Smooth muscle cell of bladder (primary cell): ENCODE data around the gene ARL2. TPM values are rescaled to one million over a fixed set of nuclear protein-coding genes. Genes with fewer than 3 reads are reported as not detected.

Source experiments
- total RNA-seq: library from RNA; depleted of rRNA; stranded (reverse); fragments of >200 nt; gene quantifications from 2 replicates; pipeline ENCODE4 v1.2.3, GENCODE V29; 2014

ARL2 gene
- 77.1 and 85.5 TPM in 2 replicates for total RNA-seq

GRCh38 chr11:65013888-65014725, at the start of gene ARL2:
Gene ARL2, plus strand, starts transcription at chr11:65014160. Its CDS starts 48 bp downstream, at chr11:65014208.

DNA sequence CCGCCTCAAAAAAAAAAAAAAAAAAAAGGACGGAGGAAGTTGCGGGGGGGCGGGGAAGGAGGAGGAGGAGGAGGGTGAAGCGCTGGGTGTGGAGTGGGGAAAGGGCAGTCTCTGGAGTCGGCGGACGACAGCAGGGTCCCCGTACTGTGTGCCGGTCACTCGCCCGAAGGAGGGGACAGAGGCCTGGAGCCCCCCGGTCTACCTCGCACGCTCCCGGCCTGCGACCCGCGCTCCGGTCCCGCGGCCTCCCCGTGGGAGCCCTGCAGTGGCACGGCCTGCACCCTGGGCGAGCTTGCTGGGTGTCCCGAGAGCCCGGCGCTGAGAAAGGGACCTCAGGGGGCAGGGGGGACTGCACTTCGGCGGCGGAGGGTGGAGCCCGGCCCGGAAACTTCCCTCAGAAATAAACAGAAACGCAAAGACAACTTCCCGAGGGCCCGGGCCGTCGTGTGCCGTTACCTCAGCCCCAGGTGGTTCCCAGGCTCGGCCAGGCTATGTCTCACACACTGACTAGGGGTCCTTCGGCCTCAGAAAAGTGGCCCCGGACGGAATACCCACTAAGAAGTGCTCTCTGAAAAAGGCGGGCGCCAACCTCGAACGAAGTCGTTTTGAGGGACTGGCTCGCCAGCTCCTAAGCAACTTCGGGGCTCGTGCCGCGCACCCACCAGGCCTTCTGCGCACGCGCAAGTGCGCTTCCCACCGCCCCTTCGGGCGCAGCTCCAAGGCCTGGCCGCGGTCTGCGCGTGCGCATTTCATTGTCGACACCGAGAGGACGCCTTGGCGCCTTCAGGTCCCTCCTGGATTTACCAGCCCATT, 42.3 kb upstream of the ARL2 start, which contains the start of gene MAJIN:
TSS of gene MAJIN (minus strand) at position 688 of the 813 bp plus-strand sequence. CDS start 12,703 bp downstream, outside the sequence.

GRCh38 chr11:64996710-64997380, 17.1 kb upstream of the ARL2 start, which contains the start of gene BATF2:
Gene BATF2, minus strand, starts transcription at chr11:64996971. Its CDS starts 57 bp downstream, at chr11:64996914.

DNA sequence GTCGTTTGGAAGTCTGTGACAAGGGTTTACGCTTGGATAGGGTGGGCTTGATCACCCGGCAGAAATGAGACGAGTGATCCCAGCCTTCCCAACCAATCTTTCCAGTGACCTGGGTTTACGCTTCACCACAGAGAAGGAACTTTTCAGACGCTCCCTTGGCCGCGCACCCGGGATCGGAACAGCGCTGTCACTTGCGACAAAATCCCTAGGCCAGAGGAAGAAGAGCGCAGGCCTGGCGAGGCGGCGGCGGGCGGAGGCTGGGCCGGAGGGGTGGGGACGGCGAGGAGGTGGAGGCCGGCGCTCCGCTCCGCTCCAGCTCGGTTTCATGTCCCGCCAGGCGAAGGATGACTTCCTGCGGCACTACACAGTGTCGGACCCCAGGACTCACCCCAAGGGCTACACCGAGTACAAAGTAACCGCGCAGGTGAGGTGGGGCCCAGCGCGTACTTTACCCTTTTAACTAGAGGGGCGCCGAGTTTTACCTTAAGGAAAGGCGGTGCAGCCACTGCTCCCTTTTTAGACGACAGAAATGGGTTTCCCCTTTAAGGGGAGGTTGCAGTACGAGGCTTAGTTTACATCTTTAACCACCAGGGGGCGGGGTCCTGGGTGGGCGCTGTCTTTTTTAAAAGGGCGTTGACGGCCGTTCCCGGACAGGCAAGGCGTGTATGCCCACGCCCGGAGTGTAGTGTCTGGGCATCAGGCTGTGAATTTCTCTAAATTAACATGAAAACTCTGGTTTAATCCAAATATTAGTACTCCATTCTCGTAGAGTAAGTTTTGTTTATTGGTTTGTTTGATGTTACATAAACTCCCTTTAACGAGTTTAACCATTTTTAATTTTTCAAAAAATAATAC, 13.5 kb downstream of the ARL2 start, which contains the start of gene SNX15:
TSS of gene SNX15 (plus strand) at position 227 of the 855 bp plus-strand sequence. CDS start at position 326, 99 bp downstream.

GRCh38 chr11:65040847-65041622, 27.1 kb downstream of the ARL2 start, which contains the start of gene SAC3D1:
Gene SAC3D1, plus strand, starts transcription at chr11:65041210. Its CDS starts 83 bp downstream, at chr11:65041293.

DNA sequence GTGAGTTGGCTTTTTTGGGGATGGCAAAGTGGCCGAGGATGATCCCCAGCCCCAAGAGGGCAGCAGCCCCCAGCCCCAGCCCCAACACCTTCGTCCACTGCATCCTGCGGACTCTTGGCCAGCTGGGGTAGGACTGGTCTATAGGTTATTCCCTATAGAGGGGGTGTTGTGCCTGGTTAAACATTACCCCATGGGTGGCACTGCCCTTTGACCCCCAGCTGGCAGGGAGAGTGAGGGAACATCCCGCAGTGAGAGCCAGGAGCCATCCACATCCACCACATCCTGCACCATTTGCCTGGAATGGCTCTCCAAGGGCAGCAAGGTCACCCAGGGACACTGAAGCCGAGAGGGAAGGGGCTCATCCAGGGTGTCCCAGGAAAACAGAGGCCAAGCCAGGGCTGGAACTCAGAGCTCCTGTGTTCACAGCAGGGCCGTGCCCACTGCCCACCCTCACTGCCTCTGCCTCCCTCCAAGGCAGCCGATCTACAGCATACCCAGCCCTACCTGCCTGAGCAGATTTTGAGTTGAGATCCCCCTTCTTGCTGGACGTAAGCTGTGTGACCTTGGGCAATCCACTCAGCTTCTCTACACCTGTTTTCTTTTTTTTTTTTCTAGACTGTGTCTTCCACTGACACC, 44.6 kb downstream of the ARL2 start, which contains the start of gene NAALADL1:
TSS of gene NAALADL1 (minus strand) at position 135 of the 636 bp plus-strand sequence. CDS start at position 103, 32 bp downstream.

Other genes with a start within 250 kb of the ARL2 start
- 49.1 and 65.5 TPM in 2 replicates for gene SF1, start 235.6 kb upstream of the ARL2 start, total RNA-seq
- gene MAP4K2, start 210.9 kb upstream of the ARL2 start, total RNA-seq = 5.4 and 10.1 TPM in 2 replicates
- gene MEN1, start 203.6 kb upstream of the ARL2 start, total RNA-seq = 8.0 and 14.0 TPM in 2 replicates
- under 0.01 TPM in 2 replicates for gene CDC42BPG, start 169.5 kb upstream of the ARL2 start, total RNA-seq
- gene EHD1, start 135.5 kb upstream of the ARL2 start, total RNA-seq = 48.1 and 54.9 TPM in 2 replicates
- 6.5 and 8.0 TPM in 2 replicates for gene ATG2A, start 97.0 kb upstream of the ARL2 start, total RNA-seq
- 6.7 and 11.2 TPM in 2 replicates for gene PPP2R5B, start 89.5 kb upstream of the ARL2 start, total RNA-seq
- not detected in 2 replicates for gene GPHA2, start 78.3 kb upstream of the ARL2 start, total RNA-seq
- not detected in 2 replicates for gene MAJIN, start 42.1 kb upstream of the ARL2 start, total RNA-seq
- gene BATF2, start 17.2 kb upstream of the ARL2 start, total RNA-seq = 0.37 and 0.71 TPM in 2 replicates
- gene SNX15, start 13.3 kb downstream of the ARL2 start, total RNA-seq = 4.8 and 6.9 TPM in 2 replicates
- gene SAC3D1, start 27.1 kb downstream of the ARL2 start, total RNA-seq = 5.0 and 6.4 TPM in 2 replicates
- gene NAALADL1, start 44.4 kb downstream of the ARL2 start, total RNA-seq = 23.9 and 27.7 TPM in 2 replicates
- gene CDCA5, start 69.9 kb downstream of the ARL2 start, total RNA-seq = 0.85 and 1.2 TPM in 2 replicates
- 36.1 and 36.6 TPM in 2 replicates for gene ZFPL1, start 70.1 kb downstream of the ARL2 start, total RNA-seq
- 150 and 176 TPM in 2 replicates for gene VPS51, start 82.1 kb downstream of the ARL2 start, total RNA-seq
- 22.8 and 28.9 TPM in 2 replicates for gene TM7SF2, start 97.7 kb downstream of the ARL2 start, total RNA-seq
- gene ZNHIT2, start 103.5 kb downstream of the ARL2 start, total RNA-seq = 6.3 and 7.5 TPM in 2 replicates
- gene FAU, start 108.0 kb downstream of the ARL2 start, total RNA-seq = 477 and 542 TPM in 2 replicates
- gene MRPL49, start 108.2 kb downstream of the ARL2 start, total RNA-seq = 34.8 and 41.3 TPM in 2 replicates
- gene SYVN1, start 120.4 kb downstream of the ARL2 start, total RNA-seq = 16.8 and 18.1 TPM in 2 replicates
- gene SPDYC, start 156.1 kb downstream of the ARL2 start, total RNA-seq = not detected in 2 replicates
- gene CAPN1, start 167.8 kb downstream of the ARL2 start, total RNA-seq = 65.3 and 72.6 TPM in 2 replicates
- gene POLA2, start 247.8 kb downstream of the ARL2 start, total RNA-seq = 1.4 and 1.5 TPM in 2 replicates